Esophagus mucosa (tissue), 1 donor: ENCODE measurements around the gene NSMF. TPM values are rescaled to one million over a fixed set of nuclear protein-coding genes. Genes with fewer than 3 reads are reported as not detected.
"Not testable (repeated sequence)": the region's sequence is repeated elsewhere in the genome, so short reads cannot be mapped to it uniquely, and the experiment has no call there.

Experiments used
- ATAC-seq: fragments of 200-7000 bp; cut with Tn5 transposase; one replicate; pipeline ENCODE4 v1.9.1; 2020
- total RNA-seq: library from RNA; stranded (reverse); gene quantifications from one replicate; pipeline ENCODE4 v1.2.4, GENCODE V29; 2023
- donor health status: DM: yes; HTN: yes; CAD: no.

Gene NSMF
- total RNA-seq, 1 donor from 2014 or later, result 13.9 TPM

- ATAC-seq, result no peak
Measured at GRCh38 chr9:137458194-137459151, 661 bp downstream of the NSMF start.

DNA sequence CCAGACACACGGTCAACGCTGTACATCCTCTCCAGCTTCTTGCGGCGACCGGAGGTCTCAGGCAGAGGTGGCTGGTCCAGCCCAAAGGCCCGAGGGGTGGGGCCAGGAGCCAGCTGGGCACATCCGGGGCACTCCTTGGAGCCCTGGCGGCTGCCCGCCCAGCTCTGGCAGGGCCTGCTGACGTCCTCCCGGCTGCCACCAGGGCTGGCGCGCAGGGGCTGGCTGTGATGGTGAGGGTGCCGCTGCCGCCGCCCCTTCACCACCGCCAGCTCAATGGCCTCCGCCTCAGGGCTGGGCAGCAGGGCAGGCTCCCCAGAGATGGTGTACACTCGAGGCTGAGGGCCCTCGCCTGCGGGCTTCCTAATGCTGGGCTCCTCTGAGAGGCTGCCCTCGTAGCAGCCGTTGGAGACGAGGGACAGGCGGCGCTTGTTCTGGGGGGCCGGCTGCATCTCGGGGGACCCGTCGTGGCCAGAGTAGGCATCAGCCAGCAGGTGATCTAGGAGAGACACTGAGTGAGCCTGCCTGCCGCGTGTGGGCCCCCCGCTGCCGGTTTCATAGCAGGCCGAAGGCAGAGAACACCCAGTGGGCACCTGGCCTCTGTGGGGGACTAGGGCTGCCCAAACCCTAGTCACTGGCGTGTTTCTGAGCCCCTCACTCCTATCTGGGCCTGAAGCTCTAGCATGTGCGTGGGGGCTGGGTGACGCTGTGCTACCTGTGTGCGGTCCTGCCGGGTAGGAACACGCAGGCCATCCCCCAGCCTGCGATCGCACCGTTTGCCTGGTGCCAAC is 1.5 kb downstream of the NSMF start:
- no peak for ATAC-seq

DNA sequence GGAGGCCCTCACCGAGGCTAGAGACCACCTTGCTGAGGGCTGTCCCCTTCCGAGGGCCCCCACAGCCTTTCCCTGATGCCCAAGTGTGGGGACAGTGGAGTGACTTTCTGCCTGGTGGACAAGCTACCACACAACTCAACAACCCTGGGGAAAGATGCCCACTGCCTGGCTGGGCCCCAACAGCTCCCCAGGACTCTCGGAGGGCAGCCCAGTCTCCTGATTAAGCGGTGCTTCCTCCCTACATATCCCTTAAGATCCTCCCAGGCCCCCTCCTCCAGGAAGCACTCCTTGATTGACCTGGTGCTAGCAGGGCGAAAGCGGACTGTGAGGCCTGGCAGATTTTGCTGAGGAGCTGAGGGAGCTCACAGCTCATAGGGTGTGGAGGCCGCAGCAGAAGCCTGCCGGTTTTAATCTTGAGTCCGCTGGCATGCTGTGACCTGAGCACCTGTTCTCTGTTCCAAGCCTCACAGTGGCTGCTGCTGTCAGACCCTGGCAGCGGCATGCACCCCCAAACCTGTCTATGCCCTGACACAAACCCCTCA is 2.2 kb downstream of the NSMF start:
- ATAC-seq, result no peak

DNA sequence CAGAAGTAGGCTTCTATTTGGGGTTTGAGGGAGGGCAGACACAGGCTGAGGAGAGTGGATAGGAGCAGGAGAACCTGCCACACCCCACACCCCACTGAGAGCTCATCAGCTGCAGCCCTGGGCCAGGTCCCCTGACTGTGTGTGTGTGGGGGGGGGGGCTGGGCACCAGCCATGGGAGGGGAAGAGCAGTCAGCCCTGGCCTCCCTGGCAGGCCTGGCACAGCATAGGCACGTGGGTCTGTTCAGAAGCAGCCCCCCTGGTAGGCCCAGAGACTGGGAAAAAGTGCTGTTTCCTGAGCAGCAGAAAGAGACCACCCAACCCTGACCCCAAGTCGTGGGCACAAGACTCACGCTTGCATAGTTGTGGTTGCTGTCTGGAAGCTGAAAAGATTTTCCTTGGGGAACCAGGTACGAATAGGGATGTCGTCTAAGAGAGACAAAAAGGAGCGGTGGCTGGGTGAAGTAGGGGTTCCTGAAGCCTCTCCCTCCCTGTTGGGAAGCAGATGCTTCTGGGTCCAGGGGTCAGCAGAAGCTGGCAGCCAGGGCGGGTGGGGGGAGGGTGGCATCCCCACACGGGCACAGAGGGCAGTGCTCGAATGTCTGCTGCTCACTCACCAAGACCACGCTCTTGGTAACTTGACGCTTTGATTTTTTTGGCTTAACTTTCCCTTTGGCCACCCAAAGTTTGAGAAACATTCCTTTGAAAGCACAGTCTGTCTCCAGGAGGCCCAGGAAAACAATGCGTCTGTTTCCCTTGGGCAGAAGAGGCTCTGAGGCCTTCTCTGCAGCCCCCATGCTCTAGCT is 2.9 kb downstream of the NSMF start:
- no peak for ATAC-seq

DNA sequence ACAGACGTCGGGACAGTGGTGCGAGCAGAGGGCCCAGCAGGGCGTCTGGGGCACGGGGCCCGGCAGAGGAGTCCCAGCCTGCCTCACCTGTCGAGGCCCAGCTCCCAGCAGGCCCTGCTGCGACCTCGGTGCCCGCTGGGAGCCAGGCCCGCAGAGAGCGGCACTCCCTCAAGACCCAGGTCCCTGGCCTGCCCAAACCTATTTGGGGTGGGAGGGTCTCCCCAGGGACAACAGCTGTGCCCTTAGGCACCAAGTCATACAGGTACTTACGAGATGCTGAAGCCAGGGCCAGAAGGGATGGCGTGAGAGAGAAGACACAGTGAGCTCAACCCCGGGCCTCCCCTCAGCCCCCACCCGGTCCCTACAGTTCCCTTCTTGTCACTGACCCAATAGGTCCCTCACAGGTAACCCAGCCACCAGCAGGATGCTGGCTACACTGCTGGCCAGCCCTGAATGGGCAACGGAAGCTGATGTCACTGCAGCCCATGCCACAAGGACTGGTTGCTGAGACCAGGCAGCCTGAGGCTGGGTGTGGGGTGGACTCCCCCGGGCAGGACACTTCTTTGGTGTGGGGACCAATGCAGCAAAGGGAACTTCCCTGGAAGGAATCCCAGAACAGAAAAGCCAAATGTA is 3.7 kb downstream of the NSMF start:
- ATAC-seq, result no peak

GRCh38 chr9:137454597-137455358 is 4.4 kb downstream of the NSMF start:
- peak; percentile 17 for ATAC-seq

DNA sequence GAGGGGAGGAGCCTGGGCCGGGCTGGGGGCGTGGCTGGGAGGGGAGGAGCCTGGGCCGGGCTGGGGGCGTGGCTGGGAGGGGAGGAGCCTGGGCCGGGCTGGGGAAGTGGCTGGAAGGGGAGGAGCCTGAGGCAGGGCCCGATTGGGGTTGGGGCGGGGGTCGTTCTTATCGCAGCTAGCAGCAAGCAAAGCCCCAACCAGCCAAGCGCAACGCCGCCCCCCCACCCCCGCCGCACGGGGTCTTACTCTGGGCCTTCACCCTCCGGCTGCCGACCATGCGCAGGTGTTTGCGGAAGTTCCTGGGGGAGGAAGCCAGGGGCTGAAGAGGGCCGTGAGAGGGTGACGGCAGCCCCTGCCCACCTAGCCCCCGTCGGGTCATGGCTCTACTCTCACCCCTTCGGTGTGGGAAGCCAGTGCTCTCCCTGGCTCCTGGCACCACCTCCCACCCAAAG is 5.0 kb downstream of the NSMF start:
- peak; percentile 26 for ATAC-seq

- peak; percentile 73 for ATAC-seq
Measured at GRCh38 chr9:137453643-137454081, 5.5 kb downstream of the NSMF start.

DNA sequence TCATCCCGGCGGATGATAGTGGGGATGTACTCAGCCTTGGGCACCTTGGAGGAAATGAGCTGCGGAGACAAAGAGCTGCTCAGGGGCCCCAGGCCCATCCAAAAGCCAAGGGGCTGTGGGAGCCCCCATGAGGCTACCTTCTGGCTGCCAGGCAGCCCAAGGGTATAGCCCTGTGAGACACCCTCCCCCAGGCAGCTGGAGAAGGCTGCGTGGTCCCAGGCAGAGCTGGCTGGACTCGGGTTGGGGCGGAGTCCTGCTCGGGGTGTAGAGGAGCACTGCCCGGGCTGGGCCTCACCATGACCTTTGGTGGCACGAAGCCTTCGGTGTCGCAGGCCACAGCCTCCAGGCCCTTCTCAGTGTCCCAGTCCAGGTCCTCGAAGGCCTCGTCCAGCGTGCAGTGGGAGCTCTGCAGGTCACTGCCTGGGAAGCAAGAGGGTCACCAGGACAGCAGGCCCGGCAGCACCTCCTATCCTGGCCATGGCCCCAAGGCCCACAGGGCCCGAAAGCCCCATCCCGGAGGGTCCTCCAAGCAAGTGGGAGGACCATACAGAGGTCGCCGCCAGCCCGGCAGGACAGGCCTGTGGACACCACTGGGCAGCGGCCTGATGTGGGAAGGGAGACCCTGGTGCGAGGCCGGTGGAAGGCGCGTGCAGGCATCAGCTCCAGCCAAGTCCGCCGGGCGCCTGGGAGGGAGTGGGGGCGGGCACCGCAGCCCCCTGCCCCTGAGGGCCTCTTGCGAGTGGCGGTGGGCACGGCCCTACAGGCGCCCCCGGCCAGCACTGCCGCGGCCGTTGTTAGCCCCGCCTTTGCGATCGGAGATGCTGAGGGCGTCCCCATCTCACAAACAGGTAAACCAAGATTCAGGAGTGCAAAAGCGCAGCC is 6.1 kb downstream of the NSMF start:
- peak; percentile 2 for ATAC-seq

- ATAC-seq, result no peak
Measured at GRCh38 chr9:137452006-137452760, 7.0 kb downstream of the NSMF start.

DNA sequence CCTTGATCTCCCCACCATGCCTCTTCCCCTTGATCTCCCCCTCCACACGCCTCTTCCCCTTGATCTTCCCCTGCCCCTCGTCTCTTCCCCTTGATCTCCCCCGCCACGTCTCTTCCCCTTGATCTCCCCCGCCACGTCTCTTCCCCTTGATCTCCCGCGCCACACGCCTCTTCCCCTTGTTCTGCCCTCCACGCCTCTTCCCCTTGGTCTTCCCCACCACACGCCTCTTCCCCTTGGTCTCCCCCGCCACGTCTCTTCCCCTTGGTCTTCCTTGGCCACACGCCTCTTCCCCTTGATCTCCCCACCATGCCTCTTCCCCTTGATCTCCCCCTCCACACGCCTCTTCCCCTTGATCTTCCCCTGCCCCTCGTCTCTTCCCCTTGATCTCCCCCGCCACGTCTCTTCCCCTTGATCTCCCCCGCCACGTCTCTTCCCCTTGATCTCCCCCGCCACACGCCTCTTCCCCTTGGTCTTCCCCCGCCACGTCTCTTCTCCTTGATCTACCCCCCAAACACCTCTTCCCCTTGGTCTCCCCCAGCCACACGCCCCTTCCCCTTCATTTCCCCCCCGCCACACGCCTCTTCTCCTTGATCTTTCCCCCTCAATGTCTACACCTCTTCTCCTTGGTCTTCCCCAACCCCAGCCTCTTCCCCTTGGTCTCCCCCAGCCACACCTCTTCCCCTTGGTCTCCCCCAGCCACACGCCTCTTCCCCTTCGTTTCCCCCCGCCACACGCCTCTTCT is 7.7 kb downstream of the NSMF start:
- ATAC-seq, result not testable (repeated sequence)

- ATAC-seq, result not testable (repeated sequence)
Measured at GRCh38 chr9:137450539-137451222, 8.5 kb downstream of the NSMF start.

GRCh38 chr9:137449931-137450538 is 9.1 kb downstream of the NSMF start:
- no peak for ATAC-seq

DNA sequence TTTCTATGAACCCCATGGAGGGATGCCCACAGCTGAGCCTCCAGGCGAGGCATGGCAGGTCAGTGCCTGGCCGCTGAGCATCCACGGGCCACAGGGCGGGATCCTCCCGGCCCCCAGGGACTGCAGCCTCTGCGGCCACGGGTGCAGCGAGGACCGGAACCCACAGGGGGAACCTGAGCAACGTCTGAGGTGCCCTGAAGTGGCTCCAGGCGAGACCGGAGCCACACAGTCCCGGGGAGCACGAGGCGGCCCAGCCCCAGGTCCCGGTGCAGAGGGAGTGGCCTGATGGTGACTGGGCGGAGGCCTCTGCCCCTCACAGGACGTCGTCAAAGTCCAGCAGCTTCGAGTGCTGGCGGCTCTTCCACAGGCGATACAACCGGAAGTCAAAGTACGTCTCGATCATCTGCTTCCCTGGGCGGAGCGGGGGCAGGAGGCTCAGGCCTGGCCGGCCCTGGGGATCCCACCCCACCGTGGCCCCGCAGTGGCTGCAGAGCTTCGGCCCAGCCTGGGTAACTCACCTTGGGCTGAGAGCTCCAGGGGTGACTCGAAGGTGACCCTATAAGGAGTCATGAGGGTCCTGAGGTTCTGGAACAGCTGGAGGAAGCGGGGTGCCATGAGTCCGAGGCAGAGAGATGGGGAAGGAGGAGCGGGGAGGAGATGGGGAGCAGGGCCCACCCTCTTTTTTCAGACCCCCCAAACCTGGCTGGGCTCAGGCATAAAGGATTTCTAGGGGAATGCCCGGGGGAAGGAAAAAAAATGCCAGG is 9.9 kb downstream of the NSMF start:
- no peak for ATAC-seq

GRCh38 chr9:137448602-137448962 is 10.6 kb downstream of the NSMF start:
- ATAC-seq, result no peak
